NOMO-1 (cell line): ENCODE results near the gene SLC43A2.
"Not testable (repeated sequence)": the region's sequence is repeated elsewhere in the genome, so short reads cannot be mapped to it uniquely, and the experiment has no call there.

Experiments used
- DNase-seq, 2 experiments: peaks; one replicate each; lab custom pipeline; 2025; ENCODE audit not compliant: unreplicated experiment in 2 of 2; lab: John Stamatoyannopoulos, UW

Gene SLC43A2

DNA sequence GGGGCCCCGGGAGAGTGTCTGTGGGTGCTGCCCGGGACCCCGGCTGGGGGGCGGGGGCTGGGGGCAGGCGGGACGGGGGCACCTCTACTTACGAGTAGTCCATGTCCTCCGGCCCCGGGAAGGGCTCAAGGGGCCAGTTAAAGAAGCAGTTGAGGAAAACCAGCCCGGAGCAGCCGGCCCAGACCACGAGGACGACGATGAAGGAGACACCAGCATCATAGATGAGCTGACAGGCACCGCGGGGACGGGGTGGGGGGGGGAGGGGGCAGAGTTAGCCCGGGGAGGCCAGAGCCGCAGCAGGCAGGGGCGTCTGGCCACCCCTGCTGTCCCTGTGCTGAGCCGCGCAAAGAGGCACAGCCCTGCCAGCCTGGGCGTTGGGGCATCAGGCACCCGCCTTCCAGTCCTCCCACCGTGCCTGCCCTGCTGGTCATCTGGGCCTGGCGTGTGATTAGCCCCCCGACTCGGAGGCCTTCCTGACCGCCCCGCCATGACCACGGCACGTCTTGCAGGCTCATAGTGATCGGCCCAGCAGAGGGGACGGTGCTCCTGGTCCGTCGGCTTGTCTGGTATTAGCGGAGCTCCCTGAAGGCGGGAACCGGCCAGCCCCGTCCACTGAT lies 37.1 kb downstream of the SLC43A2 start:
- no peak for DNase-seq

DNA sequence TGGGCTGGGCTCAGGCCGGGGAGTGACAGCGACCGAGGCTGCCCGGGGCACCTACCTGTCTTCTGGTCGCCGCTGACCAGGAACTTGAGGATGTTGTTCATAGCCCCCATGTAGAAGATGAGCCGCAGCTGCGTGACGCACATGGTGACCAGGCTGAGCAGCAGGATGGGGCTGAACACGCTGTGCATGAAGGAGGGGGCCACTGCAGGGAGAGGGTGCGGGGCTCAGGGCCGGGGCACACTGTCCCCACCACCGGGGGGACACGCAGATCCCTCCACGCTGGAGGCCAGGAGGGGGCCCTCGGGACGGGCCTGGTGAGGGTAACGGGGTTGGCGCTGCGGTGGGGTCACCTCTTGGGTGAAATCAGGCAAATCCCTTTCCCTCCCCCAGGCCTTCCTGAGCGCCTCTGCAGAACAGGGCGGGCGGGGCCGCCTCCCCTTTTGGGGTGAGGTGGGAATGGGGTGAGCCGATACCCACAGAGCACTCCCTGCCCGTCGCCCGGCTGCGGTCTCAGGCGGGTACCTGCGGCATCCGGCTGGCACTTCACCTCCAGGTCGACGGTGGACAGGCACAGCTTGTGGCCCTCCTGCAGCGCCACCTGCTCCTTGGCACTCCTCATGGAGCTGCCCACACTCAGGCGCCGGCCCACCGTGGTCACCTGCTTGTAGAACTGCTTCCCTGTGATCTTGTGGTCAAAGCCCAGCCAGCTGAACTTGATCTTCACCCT lies 37.7 kb downstream of the SLC43A2 start:
- no peak for DNase-seq

DNA sequence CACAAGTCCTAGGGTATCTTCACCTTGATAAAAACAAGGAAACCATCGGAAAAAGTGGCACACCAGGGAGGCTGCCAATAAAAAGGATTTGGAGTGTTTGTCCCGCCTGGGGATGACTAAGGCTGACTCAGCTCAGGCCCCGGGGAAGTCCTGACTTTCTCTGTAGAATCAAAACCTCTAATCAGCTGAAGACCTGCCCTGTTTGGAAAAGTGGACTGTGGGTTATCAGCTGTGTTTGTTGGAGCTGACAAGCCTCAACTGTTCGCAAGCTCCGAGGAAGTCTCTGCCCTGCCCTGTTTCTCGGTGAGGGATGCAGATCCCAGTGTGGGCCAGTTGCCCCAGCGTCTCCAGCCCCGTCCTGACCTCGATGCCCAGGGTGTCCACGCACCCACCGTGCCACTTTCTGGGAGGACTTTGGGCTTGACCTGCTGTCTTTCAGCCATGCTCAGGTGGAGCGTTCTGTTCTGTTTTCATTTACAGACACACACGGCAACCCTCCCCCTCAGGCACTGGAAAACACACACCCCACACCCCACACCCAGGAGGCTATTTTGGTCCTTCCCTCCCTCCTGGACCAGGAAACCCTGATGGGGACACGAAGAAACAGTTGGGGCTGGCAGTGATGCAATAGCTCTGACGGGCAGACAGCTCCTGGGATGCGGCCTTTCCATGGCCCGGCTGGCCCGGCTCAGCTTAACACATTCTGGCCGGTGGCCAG lies 38.4 kb downstream of the SLC43A2 start:
- peak; percentile 35 to 70 for DNase-seq

DNA sequence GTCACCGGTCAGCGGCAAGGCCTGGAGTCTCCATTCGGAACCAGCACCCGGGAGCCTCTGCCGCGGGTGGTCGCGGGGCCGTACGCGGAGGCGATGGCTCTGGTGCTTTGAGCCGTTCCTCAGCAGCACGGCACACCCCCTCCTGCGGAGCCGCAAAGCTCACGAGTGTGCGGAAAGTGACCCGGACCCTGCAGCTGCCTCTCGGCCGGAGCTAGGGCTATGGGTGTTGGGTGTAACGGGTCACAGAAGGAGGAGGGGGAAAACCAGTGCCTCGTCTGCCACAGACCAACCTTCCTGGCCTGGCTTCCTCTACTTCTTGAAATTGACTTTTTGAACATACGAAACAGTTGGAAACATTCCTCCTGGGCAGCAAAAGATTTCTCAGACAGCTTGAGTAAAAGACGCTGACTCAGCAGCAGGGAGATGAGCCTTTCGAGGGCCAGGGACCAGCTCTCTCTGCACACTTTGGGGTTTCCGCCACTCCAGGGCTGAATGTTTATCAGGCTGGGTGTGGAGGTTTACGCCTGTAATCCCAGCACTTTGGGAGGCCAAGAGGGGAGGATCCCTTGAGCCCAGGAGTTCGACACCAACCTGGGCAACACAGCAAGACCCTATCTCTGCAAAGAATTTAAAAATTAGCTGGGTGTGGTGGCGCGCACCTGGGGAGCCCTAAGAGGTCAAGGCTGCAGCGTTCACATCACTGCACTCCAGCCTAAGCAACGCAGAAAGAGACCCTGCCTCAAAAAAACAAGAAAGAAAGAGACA lies 39.6 kb downstream of the SLC43A2 start:
- DNase-seq, result no peak

DNA sequence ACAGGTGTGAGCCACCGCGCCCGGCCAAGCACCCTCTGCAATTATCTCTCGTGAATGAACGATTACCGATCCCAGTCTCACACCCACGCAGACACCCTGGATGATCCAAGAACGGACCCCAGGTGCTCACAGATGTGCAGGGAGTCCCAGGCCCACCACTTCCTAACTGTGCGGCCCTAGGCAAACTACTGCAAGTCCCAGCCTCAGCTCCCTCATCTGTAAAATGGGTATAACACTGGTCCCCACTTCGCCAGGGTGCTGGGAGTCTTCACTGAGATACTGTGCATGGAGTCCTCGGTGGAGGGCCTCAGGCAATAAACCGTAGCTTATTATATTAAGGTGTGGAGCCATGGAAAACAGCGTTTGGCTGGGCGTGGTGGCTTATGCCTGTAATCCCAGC lies 44.5 kb downstream of the SLC43A2 start:
- DNase-seq, result no peak

DNA sequence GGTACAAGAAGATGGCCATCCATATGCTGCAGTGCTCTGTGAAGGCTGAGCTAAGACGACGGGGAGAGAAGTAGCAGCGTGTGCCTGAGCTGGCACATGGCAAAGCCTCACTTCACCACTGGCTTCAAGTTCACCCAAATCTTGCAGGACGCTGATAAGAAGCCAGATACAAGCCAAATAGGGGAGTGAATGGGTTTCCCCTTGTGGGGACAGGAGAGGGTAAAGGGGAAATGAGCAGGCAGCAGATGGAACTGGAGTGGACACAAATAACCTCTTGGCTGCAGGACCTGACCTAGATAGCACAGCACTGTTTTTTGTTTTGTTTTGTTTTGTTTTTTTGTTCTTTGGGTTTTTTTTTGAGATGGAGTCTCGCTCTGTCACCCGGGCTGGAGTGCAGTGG lies 45.1 kb downstream of the SLC43A2 start:
- no peak for DNase-seq

DNA sequence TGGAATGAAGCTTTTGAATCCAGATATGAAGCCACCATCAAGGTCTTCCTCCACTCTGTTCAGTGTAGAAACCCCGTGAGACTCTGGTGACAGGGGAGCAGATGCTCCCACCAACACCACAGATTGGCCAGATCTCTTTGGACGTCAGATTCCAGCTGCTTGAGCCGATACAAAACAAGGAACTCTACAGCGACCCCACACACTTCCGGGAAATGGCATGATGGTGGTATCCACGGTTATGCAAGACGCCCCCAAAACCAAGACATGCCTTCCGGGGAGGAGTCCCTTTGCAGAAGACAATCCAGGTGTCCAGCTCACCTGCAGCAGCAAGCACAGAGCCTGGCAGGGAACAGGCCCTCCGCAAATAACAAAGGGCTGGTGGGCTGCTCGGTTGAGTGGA lies 46.3 kb downstream of the SLC43A2 start:
- DNase-seq, result no peak

DNA sequence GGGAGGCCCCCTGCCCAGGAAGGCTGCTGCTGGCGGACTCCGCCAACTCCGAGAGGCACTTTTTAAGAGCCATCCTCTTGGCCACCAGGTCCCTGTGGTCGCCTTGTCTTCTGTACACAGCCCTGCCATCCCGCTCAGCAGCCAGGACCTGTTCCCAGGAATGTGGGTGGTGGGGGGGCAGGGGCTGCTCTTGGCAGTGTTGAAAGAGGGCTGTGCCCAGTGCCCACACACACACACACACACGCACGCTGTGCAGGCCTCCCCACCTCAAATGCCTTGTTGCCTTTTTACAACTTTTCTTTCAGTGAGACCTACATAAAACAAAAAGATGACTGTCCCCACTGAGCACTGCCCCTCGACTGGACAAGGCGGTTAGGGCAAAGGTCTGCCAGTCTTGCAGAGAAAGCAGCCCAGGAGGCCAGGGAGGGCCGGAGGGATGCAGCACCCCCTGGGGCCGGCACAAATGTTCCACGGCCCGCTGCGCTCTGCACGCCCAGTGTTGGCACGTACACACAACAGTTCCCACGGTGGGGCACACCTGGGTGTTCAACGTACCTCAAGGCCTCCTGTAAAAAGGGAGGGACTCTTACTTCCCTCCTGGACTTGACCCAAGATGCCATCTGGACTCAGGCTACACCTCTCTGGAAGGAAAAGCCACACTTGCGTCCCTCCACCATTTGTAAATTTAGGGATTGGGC lies 47.5 kb downstream of the SLC43A2 start:
- no peak for DNase-seq

DNA sequence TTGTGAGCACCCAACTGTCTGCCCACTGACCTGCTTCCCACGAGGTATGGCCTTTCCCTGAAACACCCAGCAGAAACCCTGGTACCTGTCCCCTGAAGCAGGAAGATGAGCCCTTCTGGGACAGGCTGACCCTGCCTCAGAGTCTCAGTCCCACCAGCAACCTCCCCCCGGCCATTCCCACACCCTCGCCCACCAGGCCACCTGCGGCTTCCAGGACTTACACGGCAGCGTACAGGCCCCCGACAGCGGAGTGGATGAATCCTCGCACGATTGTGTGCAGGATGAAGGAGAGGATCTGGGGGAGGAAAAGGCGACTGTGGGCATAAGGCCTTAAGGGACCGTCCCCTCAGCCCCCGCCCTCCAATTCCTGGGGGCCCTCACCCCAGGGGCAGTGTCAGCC lies 50.6 kb downstream of the SLC43A2 start:
- DNase-seq, result no peak

DNA sequence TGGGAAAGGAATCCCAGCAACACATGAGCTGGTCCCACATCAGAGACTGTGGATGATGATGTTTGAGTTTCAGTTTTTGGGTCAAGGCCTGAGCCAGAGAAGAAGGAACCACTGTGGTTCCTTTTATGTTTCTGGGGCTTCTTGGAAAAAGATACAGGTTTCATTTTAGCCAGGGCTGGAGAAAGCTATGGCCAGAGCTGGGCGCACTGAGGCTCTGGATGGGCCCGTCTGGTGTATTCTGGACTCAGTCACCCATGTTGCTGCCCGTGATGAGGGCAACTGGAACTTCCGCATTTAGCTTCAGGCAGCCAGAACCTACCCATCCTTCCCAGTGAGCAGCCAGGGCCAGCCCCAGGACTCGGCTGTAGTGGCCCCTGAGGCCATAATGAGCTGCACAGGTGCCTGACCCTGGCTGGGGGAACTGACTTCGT lies 51.0 kb downstream of the SLC43A2 start:
- peak; percentile 73 to 75 for DNase-seq

DNA sequence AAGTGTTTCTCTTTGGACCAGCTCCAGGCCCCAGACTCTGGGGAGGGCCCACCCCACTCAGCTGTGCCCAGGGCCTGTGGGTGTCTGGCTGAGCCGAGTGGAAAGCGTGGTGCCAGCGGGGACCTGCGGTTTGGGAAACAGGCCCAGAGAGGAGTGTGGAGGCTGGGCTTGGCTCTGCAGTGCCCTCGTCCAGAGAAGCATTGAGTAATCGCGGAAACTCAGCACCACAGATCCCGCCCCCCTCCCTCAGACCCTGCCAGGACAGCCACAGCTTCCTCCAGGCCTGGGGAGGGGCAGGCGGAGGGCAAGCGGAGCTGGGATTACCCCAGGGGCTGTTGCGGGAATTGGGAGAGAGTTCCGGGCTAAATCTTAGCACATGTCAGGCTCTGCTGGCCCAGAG lies 51.5 kb downstream of the SLC43A2 start:
- peak; percentile 65 to 80 for DNase-seq

DNA sequence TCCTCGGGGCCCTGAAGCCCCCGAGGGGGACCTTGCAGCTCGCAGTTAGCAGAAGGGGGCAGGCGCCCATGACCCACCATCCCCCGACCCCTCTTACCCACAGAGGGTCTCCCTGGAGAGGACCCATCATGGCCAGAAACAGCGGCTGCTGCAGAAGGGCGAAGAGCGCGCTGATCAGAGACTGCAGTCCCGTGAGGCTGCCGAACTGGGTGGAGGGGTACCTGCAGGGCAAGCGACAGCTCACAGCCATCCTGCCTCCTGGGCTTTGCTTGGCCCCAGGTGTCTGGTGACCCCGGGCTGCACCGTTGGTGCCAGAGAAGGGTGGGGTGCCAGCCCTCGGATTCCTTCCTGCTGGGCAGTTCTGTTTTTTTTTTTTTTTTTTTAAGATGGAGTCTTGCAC lies 52.1 kb downstream of the SLC43A2 start:
- DNase-seq, result no peak

DNA sequence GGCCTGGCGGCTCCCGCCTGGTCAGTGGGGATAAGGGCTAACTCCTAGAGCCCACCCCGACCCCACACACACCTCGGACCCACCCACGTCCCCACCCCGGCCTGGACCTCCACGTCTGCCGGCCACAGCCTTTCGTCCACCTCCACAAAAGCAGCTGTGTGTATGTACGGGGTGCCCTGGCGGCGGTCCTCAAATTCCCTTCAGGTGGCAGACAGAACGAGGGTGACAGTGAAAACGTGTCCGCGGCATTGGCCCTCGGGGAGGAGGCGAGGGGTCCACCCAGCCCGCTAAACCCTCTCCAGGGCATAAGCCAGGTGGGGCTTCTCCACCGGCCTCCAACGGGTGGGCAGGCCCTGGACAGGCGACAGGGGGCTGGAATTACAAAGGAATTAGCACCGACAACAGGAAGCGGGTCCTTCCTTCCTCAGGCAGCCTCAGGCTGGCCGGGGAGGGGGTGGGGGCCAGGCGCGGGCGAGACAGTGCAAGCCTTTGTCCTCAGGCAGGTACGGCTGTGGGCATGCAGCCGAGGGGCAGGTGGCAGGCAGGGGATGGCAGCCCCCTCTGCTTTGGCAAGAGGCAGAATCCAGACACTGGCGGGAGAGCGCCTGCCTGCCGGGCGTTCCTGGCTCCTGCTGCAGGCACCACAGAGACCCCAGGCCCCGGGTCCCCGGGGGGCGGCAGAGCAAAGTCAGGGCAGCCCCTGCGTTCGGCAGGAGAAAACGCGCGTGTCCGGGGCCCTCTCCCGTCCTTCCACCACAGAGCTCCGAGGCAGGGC lies 53.8 kb downstream of the SLC43A2 start:
- no peak for DNase-seq

DNA sequence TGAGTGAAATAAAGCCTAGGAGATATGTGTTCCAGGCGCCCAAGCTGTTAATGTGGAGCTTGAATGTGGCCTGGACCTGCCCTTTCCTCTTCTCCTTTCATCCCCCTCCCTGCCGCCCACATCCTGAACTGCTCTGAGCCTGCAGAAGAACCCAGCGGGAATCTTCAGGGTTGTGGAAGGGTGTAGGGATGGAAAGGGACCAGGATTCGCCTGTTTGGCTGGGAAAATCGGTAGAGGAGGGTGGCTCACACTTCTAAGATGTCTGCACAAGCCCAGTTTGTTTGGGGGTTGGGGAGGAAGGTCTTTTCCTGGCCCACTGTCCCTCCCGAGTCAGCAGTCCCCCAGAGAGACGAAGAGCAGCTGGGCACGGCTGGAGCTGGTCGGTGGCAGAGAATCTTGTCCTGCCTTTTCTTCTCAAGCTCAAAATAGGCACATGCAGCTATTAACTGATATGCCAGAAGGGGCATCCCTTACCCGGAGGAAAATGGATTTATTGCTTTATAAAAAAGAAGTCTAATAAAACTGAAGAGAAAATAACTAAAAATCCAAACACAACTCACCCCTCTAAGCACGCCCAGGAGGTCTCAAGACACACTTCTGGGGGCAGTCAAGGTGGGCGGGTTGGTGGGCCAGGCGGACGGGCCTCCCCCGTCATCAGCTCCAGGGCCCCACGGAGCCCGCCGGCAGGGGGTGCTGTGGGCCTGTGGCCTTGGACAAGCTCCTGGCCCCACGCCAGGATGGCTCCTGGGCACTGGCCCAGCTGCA lies 54.5 kb downstream of the SLC43A2 start:
- DNase-seq, result peak; percentile 64 to 69

DNA sequence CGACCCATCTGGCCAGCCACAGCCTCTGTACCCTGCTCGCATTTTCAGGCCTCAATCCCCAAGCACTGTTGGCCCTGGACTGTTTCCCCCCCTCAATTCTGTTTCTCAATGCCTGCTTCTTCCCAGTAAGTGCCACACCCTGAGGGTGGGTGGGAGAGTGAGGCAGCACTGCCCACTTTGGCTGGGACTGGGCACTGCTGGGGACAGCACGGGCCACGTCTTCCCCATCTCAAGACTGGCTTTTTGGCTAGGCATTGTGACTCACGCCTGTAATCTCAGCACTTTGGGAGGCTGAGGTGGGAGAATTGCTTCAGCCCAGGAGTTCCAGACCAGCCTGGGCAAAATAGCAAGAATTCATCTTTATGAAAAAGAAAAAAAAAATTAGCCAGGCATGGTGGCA lies 56.0 kb downstream of the SLC43A2 start:
- DNase-seq, result not testable (repeated sequence)

DNA sequence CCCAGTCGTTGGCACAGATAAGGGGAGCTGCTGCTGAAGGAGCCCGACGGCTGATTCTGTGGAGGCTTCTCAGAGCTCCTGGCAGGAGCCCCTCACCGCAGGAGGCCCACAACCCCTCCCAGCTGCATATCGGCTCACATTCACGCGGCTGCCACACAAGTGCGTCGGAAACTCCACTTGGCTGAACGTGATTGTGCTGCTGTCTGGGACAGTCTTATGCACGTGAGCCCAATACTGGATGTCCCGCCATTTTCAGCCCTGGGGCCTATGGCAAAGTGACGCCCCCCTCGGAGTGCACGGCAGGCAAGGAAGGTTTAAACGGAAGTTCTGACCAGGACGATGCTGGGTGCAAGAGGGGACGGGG lies 57.3 kb downstream of the SLC43A2 start:
- no peak for DNase-seq

DNA sequence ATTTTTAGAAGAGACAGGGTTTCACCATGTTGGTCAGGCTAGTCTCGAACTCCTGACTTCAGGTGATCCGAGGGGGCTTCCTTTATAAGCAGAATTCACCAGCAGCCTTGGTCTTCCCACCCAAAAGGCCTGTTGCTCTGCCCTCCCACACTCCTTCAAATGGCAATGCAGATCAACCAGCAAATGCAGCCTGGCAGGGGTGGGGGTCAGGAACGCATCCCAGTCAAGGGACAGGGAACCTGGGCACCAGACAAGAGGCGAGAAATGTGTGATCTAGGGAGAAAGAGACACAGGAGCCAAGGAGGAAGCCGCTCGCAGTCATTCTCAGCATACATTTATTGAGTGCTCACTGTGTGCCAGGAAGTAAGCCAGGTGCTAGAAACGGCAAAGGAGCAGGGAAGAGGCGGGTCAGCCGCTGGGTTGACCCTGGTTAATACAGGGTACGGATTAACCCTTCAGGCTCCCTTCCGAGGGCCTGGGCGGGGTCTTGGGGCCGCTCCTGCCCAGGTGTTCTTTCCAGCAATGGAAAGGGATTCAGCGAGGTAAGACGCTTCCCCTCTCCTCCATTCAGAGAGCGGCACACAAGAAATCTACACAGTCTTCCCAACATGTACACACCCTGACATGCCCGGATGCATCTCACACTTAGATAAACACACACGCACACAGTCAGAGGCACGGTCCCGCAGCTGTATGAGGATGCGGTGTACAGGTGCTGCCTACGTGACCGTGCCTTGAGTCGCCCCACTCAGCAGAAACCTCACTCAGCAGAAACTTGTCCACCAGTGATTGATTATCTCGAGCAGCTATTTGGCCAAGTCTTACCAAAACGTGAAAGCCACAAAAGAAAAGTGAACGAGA lies 59.5 kb downstream of the SLC43A2 start:
- no peak for DNase-seq

DNA sequence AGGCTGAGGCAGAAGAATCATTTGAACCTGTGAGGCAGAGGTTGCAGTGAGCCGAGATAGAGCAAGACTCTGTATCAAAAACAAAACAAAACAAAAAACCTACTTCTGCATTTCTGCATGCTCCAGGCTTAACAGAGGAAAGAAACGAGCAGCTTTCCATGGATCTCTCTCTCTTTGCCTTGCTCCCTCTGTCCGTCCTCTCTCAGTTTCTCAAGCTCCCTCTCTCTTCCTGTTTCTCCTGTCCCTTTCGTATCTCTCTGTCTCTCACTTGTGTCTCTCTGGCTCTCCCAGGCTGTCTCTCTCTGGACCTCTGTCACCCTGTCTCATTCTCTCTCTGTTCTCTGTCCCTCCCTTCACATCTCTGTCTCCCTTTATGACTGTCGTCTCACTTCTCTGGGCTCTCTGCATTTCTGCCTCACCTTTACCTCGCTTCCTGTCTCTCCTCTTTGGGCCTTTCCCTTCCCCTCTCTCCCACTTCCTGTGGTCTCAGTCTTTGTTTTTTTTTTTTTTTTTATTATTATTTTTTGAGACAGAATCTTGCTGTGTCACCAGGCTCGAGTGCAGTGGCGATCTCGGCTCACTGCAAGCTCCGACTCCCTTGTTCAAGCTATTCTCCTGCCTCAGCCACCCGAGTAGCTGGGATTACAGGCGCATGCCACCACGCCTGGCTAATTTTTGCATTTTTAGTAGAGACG lies 62.0 kb downstream of the SLC43A2 start:
- DNase-seq, result peak in 1 of 2 experiments; percentile 28
